GM18502 (cell line): ENCODE measurements around the gene VGLL1.

ENCODE experiments used
- ATAC-seq: cut with Tn5 transposase; IDR thresholded peaks from one replicate; pipeline ENCODE4 v1.9.1; 2021; ENCODE audit warnings: mild to moderate bottlenecking; ENCODE audit not compliant: unreplicated experiment, poor library complexity

Gene VGLL1, protein sequence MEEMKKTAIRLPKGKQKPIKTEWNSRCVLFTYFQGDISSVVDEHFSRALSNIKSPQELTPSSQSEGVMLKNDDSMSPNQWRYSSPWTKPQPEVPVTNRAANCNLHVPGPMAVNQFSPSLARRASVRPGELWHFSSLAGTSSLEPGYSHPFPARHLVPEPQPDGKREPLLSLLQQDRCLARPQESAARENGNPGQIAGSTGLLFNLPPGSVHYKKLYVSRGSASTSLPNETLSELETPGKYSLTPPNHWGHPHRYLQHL

DNA sequence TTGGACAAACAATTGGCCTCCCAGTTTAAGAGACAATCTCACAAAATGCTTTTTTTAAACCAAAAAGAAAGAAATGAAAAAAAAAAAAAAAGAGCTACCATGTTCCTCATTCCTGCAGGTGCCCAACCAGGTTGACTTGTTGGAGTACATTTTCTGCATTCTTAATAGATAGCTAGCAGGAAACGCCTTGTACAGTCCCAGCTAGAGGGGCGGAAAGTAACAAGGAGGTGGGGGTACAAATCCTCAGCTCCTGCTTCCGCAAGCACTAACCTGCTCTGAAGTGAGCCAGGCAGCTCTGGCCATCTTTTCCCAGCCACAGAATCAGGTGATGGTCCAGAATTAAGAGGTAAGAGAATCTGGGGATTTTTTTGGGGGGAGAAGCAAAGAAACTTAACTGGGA lies at the start of gene VGLL1:
Gene VGLL1 (plus strand): TSS at position 265 of the 400 bp plus-strand sequence. CDS start 3,806 bp downstream, outside the sequence.
- no peak for ATAC-seq

DNA sequence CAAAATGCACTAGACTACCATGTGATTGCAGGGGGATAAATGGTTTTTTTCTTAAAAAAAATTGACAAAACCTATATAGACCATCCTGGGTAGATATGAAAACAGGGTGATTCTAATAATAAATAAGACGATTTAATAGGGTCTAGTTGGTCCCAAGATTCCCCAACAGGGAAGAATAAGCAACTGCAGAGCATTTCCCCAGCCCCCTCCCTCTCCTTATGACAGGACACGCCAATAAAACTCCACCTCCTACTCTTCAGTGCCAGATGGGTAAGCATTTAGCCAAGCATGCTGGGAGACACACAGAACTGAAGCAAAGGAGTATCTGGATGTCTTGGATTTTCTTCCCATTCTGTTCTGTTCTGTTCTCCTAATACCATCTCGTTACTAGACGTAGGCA lies 44.4 kb upstream of the VGLL1 start, which contains the start of gene BRS3:
Gene BRS3 (plus strand): TSS at position 301 of the 400 bp plus-strand sequence. CDS start 168 bp downstream, outside the sequence.
- ATAC-seq, result no peak

DNA sequence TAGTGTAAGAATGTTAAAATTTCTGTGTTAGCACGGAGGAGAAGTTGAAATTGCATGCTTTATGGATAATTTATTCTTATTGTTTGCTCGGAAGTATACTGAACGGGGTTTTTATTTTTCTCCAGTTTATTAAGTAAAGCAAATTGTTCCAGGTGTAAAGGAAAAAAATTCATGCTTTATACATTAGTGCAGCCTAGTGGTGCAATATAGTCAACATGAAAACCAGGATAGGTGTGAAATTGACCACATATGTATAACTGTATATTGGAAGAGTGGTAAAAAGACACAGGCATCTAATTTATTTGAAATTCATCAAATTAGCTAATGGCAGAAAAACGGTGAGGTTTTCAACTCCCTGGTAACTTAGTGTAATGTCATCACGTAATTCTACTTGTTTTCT lies 43.3 kb upstream of the VGLL1 start:
- ATAC-seq, result no peak

DNA sequence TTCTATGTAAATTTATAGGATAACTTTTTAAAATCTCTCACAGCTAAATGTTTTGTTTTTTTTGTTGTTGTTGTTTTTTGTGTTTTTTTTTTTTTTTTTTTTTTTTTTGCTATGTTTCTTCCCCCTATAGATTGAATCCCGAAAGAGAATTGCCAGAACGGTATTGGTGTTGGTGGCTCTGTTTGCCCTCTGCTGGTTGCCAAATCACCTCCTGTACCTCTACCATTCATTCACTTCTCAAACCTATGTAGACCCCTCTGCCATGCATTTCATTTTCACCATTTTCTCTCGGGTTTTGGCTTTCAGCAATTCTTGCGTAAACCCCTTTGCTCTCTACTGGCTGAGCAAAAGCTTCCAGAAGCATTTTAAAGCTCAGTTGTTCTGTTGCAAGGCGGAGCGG lies 40.2 kb upstream of the VGLL1 start:
- ATAC-seq, result no peak

DNA sequence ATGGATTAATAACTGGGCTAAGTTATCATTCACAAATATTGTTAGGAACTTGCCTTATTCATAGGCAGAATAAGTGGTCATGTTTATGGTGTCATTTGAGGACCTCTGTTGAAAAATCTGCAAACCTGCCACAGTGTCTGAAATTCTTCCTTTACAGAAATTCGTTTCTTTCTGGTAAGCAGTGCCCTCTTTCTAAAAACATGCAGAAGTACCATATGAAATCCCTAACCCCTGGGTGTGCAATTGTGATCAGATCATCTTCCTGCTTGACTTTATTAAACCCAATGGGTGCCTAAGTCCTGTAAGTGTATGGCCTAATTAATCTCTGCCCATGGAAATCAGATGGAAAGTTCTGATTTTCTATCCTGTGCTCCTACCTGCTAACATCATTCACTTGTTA lies 39.0 kb upstream of the VGLL1 start:
- ATAC-seq, result no peak

DNA sequence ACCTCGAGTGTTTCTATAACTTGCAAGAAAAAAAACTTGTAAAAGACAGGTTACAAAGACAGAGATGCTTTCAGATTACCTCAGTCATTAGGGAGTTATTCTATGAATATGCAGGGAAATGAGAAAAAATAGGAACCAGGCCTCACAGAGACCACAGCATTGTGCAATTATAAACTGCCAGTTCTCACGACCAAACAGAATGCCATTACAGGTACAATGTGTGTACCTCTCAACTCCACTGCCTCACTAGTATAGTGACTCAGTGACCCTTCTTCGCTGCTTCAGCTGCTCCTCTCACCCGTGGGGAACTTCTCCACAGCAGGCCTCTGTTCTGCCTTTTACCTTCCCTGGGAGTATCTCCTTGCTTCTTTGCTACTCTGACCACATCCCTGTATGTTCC lies 37.0 kb upstream of the VGLL1 start:
- ATAC-seq, result no peak

DNA sequence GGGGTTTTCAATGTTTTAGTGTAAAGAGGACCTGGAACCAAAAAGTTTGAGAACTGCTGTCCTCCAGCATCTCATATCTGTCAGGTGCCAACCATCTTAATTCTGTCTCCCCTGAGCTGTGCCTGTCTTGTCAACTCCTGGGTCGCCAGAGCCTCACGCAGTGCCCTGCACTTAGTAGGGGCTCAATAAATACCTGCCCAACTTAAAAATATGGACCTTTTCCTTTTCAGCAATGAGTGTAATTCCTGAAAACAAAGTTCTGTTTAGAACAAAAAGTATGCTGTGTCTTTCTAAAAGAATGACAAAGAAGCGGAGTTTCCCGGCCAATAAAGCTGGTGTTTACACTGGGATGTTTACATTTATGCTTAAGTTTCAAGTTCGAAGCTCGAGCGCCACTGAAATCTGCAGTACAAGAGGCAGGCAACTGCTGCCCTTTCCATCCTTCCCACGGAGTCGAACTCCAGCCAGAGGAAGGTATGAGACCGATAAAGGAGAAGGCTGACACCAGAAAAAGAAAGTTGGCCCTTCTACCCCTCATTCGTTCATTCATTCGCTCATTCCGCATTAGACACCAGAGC lies 35.7 kb upstream of the VGLL1 start:
- ATAC-seq, result no peak

DNA sequence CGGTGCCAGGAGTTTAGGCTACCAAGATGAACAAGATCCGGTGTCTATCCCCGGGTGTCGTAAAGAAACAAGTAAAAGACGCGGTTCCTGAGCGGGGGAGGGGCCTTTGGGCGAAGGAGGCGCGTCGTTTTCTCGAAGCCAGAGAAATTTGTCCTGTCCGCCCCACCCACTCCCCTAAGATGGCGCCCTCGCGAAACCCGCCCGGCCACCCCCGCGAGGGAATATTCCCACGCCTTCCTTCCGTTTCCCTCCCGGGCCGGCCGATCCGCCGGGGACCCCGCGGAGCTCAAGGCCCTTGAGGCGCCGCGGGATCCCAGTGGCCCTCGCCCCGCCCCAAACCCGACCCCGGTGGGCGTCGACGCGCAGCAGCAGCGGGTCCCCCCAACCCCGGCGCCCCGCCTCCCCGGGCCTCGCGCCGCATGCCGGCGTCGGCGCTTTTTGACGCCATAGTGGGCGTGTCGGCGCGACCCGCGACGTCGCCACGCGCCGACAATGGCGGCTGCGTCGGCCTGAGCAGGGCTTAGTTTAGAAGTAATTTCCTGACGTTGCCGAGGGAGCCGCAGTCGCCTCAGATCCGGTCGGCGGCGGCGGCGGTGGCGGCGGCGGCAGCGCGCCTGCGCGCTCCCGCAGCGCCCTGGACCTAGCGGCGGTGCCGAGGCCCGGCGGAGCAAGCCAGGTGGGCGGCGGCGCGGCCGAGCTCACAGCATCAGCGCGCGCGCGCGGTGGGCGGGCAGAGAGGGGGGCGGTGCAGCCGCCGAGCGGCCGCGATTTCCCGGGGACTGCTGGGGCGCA lies 35.1 kb upstream of the VGLL1 start:
- ATAC-seq, result peak; percentile 76

DNA sequence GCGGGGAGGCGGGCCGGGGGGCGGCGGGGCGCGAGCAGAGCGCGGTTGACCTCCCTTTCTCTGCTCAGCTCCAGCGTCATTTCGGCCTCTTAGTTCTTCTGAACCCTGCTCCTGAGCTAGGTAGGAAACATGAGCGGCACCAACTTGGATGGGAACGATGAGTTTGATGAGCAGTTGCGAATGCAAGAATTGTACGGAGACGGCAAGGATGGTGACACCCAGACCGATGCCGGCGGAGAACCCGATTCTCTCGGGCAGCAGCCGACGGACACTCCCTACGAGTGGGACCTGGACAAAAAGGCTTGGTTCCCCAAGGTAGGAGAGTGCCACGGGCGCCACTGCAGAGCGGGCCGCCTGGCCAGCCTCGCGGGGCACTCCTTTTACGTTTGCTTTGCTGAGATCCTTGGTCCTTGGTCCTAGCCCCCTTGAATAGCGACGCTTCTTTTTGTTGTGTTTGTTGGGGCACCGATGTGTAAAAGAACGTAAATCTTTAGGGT lies 34.4 kb upstream of the VGLL1 start, which contains the start of gene HTATSF1:
Gene HTATSF1 (plus strand): TSS at position 37 of the 497 bp plus-strand sequence. CDS start 93 bp downstream, at position 130.
- ATAC-seq, result peak; percentile 20

DNA sequence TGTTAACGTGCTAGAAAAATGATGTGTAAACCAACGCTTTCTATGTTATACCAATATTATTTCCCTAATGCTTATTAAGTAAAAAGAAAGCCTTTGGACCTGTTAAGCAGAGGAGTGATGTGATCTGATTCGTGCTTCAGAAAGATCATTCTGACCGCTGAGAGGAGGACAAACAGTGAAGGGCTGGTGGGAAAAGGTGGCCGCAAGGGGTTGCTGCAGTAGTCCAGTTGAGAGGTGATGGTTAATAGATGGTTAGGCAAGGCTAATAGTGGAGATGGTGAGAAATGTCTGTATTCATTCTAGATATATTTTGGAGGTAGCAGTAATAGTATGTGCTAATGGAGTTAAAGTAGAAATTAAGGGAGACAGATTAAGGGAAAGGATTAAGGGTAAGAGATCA lies 12.9 kb upstream of the VGLL1 start:
- ATAC-seq, result no peak

DNA sequence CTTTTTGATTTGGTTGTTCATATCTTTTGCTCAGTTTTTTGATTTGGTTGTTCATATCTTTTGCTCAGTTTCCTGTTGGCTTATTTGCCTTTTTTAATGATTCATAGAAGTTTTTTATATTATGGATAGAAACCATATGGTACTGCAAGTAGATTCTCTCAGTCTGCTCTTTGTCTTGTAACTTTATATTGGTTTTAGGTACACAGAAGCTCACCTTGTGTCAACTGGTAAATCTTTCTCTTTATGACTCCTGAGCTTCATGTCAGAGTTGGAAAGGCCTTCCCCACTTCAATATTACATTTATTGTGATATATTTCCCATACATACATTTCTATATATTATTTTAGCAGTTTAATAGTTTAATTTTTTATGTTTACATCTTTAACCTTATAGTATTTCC lies 8.2 kb upstream of the VGLL1 start:
- ATAC-seq, result no peak

DNA sequence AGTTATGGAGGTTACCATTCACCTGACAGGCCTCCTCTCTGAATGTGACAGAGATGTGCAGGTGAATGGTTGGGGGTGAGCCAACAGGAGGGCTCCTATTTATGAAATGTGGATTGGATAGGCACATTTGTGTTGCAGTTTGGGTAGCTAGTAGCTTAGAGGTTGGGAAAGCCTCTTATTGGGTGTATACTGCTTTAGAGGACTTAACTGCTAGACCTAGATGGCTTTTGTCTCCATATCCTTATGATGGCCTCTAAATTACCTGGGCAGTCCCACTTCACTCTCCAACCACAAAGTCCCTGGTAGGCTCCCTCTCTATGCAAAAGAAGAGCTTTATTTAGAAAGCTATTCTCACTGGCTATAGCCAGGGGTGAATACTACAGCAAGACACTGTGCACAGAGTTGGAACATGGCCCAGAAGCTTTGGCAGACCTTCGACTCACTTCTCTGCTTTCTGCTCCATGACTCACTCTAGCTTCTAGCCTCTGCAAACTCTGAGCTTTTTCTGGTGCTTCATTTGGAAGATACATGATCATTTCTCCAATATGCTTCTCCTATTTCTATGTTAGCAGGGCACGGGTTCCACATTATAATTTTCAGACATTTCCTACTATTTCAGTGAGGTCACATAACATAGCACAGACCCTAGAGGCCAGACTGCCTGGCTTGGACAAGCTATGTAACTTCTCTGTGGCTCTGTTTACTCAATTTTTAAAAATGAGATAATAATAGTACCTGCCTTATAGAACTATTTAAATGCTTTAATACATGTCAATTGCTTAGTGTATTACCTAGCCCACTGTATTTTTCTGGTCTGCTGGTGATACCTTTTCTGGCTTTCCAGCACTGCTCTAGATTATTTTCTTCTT lies 6.0 kb upstream of the VGLL1 start:
- ATAC-seq, result no peak

DNA sequence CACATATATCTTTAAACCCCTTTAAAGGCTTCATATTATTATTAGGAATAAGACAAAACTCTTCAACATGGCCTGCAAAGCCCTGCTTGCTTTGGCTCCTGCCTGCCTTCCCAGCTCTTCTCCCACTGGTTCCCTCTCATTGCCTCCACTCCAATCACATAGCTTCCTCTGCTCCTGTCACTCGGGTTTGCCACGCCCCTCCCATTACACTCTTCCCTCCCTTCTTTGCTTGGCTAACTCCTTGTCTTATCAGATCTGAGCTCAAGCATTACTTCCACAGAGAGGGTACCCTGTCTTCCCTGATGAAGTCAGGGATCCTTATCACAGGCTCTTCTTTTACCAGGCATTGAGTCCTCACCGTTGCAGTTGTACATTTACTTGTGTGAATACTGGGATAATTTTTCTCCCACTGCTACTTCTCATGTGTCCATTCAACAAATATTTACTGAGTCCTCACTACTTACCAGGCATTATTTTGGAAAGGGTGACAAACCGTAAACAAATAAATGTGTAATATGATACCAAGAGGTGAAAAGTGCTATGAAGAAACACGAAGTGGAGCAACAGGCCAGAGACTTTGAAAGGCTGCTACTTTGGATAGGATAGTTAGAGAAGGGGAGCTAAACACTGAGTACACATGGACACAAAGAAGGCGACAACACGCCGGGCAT lies 3.2 kb upstream of the VGLL1 start:
- ATAC-seq, result no peak

DNA sequence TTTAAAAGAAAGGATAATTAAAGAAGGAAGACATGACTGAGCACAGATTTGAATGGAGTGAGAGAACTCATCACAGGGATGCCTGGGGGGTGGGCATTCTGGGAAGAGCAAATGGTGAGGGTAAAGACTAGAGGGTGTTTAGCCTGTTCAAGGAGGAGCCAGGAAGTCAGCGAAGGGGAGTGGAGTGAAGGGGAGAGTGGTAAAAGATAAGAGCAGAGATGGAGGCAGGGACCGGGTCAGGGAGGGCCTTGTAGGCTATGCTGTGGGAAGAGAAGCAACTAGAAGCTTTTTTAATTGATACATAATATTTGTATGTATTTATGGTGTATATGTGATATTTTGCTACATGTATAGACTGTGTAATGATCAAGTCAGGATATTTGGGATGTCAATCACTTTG lies 2.2 kb upstream of the VGLL1 start:
- no peak for ATAC-seq

DNA sequence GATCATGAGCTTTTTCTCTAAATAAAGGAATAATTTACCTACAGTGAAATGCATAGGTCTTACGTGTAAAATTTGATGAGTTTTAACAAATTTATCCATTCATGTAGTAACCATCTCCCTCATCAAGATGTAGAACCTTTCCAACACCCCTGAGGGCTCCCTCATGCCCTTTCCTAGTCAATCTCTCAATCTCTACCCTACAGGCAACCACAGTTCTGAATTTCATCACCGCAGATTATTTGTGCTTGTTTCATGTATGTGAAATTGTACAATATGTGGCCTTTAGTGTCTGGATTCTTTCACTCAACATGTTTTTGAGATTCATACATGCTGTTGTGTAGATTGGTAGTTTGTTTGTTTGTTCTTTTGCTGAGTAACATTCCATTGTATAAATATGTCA lies 2.1 kb downstream of the VGLL1 start:
- no peak for ATAC-seq

DNA sequence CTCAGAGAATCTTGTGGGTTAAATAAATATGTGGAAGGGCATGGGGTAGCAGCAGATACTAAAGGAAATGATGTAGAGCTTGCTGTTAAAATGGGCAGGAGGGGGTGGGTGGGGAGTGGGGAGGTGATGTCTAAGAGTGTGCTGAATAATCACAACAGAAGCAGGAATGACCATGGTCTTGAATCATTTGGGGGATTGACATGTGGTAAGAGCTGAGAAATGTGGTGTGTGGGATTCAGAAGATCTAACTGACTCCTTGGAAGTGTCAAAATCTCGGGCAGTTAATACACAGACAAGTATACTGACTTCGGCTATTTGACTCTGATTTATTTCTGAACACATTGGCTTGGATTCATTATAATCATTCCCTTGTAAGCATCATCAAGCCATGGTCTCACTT lies 6.8 kb downstream of the VGLL1 start:
- no peak for ATAC-seq

DNA sequence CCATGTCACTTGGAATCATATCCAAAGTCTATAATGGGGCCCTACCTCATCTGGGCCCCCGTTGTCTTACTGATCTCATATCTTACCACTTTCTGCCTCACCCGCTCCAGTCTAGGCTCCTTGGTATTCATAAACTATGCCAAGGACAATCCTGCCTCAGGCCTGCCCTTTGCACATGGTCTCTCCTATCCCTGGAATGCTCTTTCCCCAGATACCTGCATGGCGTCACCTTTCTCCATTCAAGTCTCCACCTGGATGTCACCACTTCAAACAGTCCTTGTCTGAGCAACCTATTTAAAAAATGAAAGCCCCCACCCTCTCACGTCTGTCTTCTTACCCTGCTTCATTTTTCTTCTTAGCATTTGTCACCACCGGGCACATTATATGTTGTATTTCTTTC lies 8.2 kb downstream of the VGLL1 start:
- no peak for ATAC-seq

DNA sequence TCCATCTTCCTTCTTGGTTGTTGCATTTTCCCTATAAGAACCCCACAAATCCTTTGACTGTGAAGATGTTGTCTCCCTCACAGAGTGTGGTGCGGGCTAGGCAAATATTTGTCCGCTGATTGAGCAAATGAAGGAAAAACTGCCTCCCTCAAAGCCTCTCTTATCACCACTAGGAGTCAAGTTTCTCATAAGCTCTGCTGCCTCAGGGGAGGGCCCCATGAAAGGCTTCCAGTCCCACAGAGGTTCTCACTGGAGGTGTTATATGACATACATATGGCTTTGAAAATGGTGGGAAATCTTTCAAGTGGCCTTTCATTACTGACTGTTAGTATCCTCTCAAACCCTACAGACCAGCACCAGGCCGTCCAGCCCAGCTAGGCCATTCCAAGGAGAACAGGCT lies 9.3 kb downstream of the VGLL1 start:
- no peak for ATAC-seq

DNA sequence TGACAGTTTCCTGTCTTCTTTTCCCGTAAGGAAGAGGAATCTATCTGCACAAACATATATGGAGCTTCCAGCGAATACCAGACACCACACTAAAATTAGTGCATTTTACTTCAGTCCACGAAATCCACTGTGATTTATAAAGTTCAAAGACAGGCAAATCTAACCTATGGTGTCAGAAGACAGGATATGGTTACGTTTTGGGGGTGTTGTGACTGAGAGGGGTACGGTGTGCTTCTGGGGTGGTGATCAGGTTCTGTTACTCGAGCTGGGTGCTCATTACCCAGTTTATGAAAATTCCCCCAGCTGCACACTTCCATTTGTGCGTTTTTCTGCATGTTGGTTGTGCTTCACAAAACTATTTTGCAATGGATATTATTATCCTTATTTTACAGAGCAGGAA lies 10.3 kb downstream of the VGLL1 start:
- no peak for ATAC-seq

DNA sequence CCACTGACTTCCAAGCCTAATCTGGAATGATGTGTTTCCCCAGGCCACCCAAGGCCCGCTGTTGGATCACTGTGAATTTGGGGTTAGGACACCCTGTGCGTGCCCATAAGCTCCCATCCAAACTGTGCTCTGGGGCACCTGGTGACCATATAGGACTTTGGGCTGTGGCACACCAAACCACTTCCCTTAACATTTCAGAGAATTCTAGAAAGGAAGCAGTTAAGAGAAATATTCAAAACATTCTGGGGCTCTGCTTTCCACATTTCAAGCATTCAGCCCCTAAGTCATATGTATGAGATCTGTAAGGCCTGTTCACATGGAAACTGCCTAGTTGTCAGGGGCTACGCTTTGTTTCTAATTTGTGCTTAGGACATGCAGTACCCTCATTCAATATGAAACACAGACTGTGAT lies 14.4 kb downstream of the VGLL1 start:
- no peak for ATAC-seq
